GM12872 (cell line): ENCODE data around the gene LCE2A.

Source experiments
- TF ChIP-seq, protein P1 (sequence below): IDR thresholded peaks from 3 replicates; pipeline ENCODE4 v1.5.1; 2011; ENCODE audit warnings: low read depth, mild to moderate bottlenecking, low read length, moderate library complexity; ENCODE audit not compliant: insufficient read depth

Gene LCE2A

DNA sequence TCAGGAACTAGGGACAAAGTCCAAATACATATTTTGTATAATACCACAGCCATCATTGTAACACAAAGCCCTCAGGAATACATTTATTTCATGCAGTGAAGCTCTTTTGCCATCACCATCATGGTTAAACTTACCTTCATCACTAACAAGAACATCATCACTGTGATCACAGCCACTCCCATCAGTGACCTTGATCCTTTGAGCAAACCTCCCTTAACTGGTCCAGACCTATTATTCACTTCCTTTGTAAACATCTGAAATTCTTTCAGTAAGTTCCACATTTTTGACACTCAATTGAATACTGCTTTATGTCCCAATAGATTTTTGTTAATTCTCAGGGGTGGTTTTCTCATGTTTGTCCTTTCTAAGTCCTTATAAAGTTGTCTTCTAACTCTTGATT, 43.5 kb downstream of the LCE2A start:
- TF ChIP-seq, protein P1, sequence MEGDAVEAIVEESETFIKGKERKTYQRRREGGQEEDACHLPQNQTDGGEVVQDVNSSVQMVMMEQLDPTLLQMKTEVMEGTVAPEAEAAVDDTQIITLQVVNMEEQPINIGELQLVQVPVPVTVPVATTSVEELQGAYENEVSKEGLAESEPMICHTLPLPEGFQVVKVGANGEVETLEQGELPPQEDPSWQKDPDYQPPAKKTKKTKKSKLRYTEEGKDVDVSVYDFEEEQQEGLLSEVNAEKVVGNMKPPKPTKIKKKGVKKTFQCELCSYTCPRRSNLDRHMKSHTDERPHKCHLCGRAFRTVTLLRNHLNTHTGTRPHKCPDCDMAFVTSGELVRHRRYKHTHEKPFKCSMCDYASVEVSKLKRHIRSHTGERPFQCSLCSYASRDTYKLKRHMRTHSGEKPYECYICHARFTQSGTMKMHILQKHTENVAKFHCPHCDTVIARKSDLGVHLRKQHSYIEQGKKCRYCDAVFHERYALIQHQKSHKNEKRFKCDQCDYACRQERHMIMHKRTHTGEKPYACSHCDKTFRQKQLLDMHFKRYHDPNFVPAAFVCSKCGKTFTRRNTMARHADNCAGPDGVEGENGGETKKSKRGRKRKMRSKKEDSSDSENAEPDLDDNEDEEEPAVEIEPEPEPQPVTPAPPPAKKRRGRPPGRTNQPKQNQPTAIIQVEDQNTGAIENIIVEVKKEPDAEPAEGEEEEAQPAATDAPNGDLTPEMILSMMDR = no peak

DNA sequence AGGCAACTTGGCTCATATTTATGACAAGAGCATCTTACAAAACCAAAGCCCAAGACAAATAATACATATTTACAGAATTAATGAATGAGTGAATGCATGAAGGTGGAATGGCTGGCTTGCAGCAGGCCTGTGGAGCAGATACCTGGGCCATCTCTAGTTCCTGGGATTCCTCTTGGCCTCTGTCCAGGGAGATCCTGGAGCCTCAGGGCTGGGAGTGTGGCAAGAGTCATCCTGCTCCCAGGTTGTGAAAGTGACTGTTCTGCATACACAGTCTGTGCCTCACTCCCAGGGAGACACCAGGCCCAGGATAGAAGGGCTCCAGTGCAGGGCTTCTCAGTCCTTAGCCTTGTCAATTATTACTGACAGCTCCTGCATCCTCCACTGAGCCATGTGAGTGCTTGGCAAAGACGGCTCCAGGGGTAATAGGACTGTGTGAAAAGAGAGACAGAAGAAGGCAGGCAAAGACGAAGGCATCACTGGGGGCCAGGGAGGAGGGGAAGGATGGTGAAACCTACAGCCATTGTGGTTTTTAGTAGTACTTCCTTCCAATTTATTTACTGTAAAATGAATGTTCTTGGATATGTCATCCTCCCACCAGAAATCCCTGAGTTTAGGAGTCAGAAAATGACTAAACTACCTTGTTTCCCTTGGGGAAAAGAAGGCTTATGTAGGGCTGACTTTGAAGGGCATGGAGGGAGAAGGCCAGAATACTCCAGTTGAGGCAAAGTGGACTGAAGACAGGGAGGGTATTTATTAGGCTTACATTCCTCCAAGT, 45.4 kb downstream of the LCE2A start:
- TF ChIP-seq, protein P1 = no peak

- TF ChIP-seq, protein P1 = no peak
These were observed 47.2 kb downstream of the LCE2A start for GRCh38 chr1:152745289-152745704.

- TF ChIP-seq, protein P1 = no peak
These were observed 47.8 kb downstream of the LCE2A start for GRCh38 chr1:152745765-152746444.

GRCh38 chr1:152747831-152748230, 49.7 kb downstream of the LCE2A start:
- TF ChIP-seq, protein P1 = no peak
